ENCODE results near the gene SLC44A1.

The SLC44A1 gene

DNA sequence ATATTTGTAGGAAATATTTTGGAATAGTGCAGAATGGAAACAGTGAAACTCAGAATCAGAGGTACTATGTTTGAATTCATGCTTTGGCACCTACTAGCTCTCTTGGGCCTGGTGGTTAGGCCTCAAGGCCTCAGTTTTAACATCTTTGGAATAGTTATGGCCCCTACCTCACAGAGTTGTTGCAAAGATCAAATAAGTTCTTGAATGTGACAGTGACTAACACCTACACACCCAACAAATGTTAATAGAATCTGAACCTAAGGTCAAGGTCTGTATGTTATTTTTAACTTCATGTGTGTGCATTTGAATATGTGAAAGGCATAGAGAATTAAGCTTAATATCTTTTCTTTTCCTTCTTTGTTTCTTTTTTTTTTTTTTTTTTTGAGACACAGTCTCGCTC lies 87.3 kb downstream of the SLC44A1 start:
- no peak overlapping the region for H3K27ac ChIP-seq (replicated peaks; ENCODE audit: low read length)
- H3K14ac ChIP-seq (ENCODE audit: low read length) = no peak overlapping the region
- no peak overlapping the region for H3K23ac ChIP-seq (ENCODE audit: low read depth, low read length, poor library complexity)
- H3K4me2 ChIP-seq (ENCODE audit: insufficient read depth, low read length, poor library complexity, severe bottlenecking) = no peak overlapping the region
- no peaks in the 10 kb centered on the region for H3K9me3 ChIP-seq (replicated peaks in 1 of 2; ENCODE audit: control insufficient read depth in 2 of 2, insufficient read depth in 1 of 2, low read depth in 1 of 2, low read length in 2 of 2)
- peaks cover 0 to 2% of the 10 kb centered on the region in 2 donors for H3K36me3 ChIP-seq (replicated peaks in 1 of 2; ENCODE audit: control insufficient read depth in 2 of 2, insufficient read depth in 2 of 2, low read length in 2 of 2)
- no peak overlapping the region for H4K91ac ChIP-seq (ENCODE audit: low read depth, low read length, poor library complexity)
- no peak overlapping the region for H2AK5ac ChIP-seq (ENCODE audit: low read depth, low read length)
- H2BK5ac ChIP-seq (ENCODE audit: low read length) = no peak overlapping the region
- no peak overlapping the region for H2AFZ ChIP-seq (ENCODE audit: low read length)
- H3K9ac ChIP-seq (ENCODE audit: low read depth, low read length, poor library complexity) = no peak overlapping the region
- no peak overlapping the region for H2BK15ac ChIP-seq (ENCODE audit: low read length)
- no peak overlapping the region for H2BK120ac ChIP-seq (ENCODE audit: low read depth, low read length)
- H3K4me1 ChIP-seq (ENCODE audit: control insufficient read depth in 2 of 2, insufficient read depth in 1 of 2, low read depth in 1 of 2, low read length in 2 of 2) = no peaks in the 10 kb centered on the region
- H4K8ac ChIP-seq (ENCODE audit: low read depth, low read length) = no peak overlapping the region
- no peak overlapping the region for H3K4me3 ChIP-seq (ENCODE audit: low read length in 2 of 2)
- WGBS, 2 donors (ENCODE audit: extremely low coverage in 2 of 2, insufficient read length in 2 of 2, insufficient replicate concordance in 1 of 2) = no CpG with 5 or more reads among the region's 1 CpG
- no peaks in the 10 kb centered on the region for H3K79me1 ChIP-seq (ENCODE audit: low read depth, low read length)
- no peak overlapping the region for H3K4ac ChIP-seq (ENCODE audit: low read length)
- H3K27me3 ChIP-seq (ENCODE audit: control insufficient read depth in 3 of 3, insufficient read depth in 3 of 3, low read depth in 1 of 3, low read length in 3 of 3) = no peaks in the 10 kb centered on the region
- H2BK12ac ChIP-seq (ENCODE audit: low read length) = no peak overlapping the region
- no peak overlapping the region for H3K18ac ChIP-seq (ENCODE audit: low read length)
- no peak for DNase-seq (ENCODE audit: low spot score)

DNA sequence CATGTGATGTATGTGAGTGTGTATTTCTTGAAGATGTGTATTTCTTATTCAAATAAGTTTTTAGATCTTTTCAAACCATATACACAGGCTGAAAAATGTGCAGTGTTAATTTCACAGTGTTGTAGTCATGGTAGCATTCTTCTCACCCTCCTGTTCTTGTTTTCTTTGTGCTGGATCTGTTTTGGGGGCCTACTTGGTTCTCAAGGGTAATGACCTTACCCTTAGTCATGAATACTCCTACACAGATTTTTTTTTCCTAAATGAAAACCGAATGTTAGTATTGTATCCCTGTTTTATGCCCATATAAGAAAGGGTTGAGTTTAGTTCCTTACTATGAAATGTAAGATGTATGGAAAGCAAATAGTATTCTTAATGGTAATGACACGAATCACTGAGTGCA lies 88.0 kb downstream of the SLC44A1 start:
- H3K4me1 ChIP-seq (ENCODE audit: control insufficient read depth in 2 of 2, insufficient read depth in 1 of 2, low read depth in 1 of 2, low read length in 2 of 2) = no peaks in the 10 kb centered on the region
- no peak overlapping the region for H3K4me2 ChIP-seq (ENCODE audit: insufficient read depth, low read length, poor library complexity, severe bottlenecking)
- no peak overlapping the region for H2BK12ac ChIP-seq (ENCODE audit: low read length)
- H4K8ac ChIP-seq (ENCODE audit: low read depth, low read length) = no peak overlapping the region
- no peak overlapping the region for H3K27ac ChIP-seq (replicated peaks; ENCODE audit: low read length)
- DNase-seq (ENCODE audit: low spot score) = no peak
- H3K9ac ChIP-seq (ENCODE audit: low read depth, low read length, poor library complexity) = no peak overlapping the region
- H3K4ac ChIP-seq (ENCODE audit: low read length) = no peak overlapping the region
- peaks cover 0 to 2% of the 10 kb centered on the region in 2 donors for H3K36me3 ChIP-seq (replicated peaks in 1 of 2; ENCODE audit: control insufficient read depth in 2 of 2, insufficient read depth in 2 of 2, low read length in 2 of 2)
- no peak overlapping the region for H2BK5ac ChIP-seq (ENCODE audit: low read length)
- no peak overlapping the region for H3K4me3 ChIP-seq (ENCODE audit: low read length in 2 of 2)
- H3K23ac ChIP-seq (ENCODE audit: low read depth, low read length, poor library complexity) = no peak overlapping the region
- H2BK15ac ChIP-seq (ENCODE audit: low read length) = no peak overlapping the region
- no peaks in the 10 kb centered on the region for H3K27me3 ChIP-seq (ENCODE audit: control insufficient read depth in 3 of 3, insufficient read depth in 3 of 3, low read depth in 1 of 3, low read length in 3 of 3)
- H3K14ac ChIP-seq (ENCODE audit: low read length) = no peak overlapping the region
- H2AK5ac ChIP-seq (ENCODE audit: low read depth, low read length) = no peak overlapping the region
- no CpG with 5 or more reads among the region's 2 CpGs for WGBS, 2 donors (ENCODE audit: extremely low coverage in 2 of 2, insufficient read length in 2 of 2, insufficient replicate concordance in 1 of 2)
- no peak overlapping the region for H2BK120ac ChIP-seq (ENCODE audit: low read depth, low read length)
- no peak overlapping the region for H3K18ac ChIP-seq (ENCODE audit: low read length)
- H3K9me3 ChIP-seq (replicated peaks in 1 of 2; ENCODE audit: control insufficient read depth in 2 of 2, insufficient read depth in 1 of 2, low read depth in 1 of 2, low read length in 2 of 2) = no peaks in the 10 kb centered on the region
- H4K91ac ChIP-seq (ENCODE audit: low read depth, low read length, poor library complexity) = no peak overlapping the region
- H3K79me1 ChIP-seq (ENCODE audit: low read depth, low read length) = no peaks in the 10 kb centered on the region
- no peak overlapping the region for H2AFZ ChIP-seq (ENCODE audit: low read length)

- H4K91ac ChIP-seq (ENCODE audit: low read depth, low read length, poor library complexity) = no peak overlapping the region
- no peak overlapping the region for H2BK120ac ChIP-seq (ENCODE audit: low read depth, low read length)
- no peaks in the 10 kb centered on the region for H3K79me1 ChIP-seq (ENCODE audit: low read depth, low read length)
- H2BK12ac ChIP-seq (ENCODE audit: low read length) = no peak overlapping the region
- H2BK15ac ChIP-seq (ENCODE audit: low read length) = no peak overlapping the region
- H3K9ac ChIP-seq (ENCODE audit: low read depth, low read length, poor library complexity) = no peak overlapping the region
- DNase-seq (ENCODE audit: low spot score) = no peak
- WGBS, 2 donors (ENCODE audit: extremely low coverage in 2 of 2, insufficient read length in 2 of 2, insufficient replicate concordance in 1 of 2) = no CpG with 5 or more reads among the region's 1 CpG
- no peaks in the 10 kb centered on the region for H3K9me3 ChIP-seq (replicated peaks in 1 of 2; ENCODE audit: control insufficient read depth in 2 of 2, insufficient read depth in 1 of 2, low read depth in 1 of 2, low read length in 2 of 2)
- no peak overlapping the region for H2BK5ac ChIP-seq (ENCODE audit: low read length)
- H4K8ac ChIP-seq (ENCODE audit: low read depth, low read length) = no peak overlapping the region
- H2AFZ ChIP-seq (ENCODE audit: low read length) = no peak overlapping the region
- no peak overlapping the region for H2AK5ac ChIP-seq (ENCODE audit: low read depth, low read length)
- H3K23ac ChIP-seq (ENCODE audit: low read depth, low read length, poor library complexity) = no peak overlapping the region
- no peak overlapping the region for H3K4me2 ChIP-seq (ENCODE audit: insufficient read depth, low read length, poor library complexity, severe bottlenecking)
- no peak overlapping the region for H3K27ac ChIP-seq (replicated peaks; ENCODE audit: low read length)
- no peak overlapping the region for H3K18ac ChIP-seq (ENCODE audit: low read length)
- no peaks in the 10 kb centered on the region for H3K27me3 ChIP-seq (ENCODE audit: control insufficient read depth in 3 of 3, insufficient read depth in 3 of 3, low read depth in 1 of 3, low read length in 3 of 3)
- peaks cover 0 to 2% of the 10 kb centered on the region in 2 donors for H3K36me3 ChIP-seq (replicated peaks in 1 of 2; ENCODE audit: control insufficient read depth in 2 of 2, insufficient read depth in 2 of 2, low read length in 2 of 2)
- no peaks in the 10 kb centered on the region for H3K4me1 ChIP-seq (ENCODE audit: control insufficient read depth in 2 of 2, insufficient read depth in 1 of 2, low read depth in 1 of 2, low read length in 2 of 2)
- H3K4me3 ChIP-seq (ENCODE audit: low read length in 2 of 2) = no peak overlapping the region
- H3K4ac ChIP-seq (ENCODE audit: low read length) = no peak overlapping the region
- H3K14ac ChIP-seq (ENCODE audit: low read length) = no peak overlapping the region
Measured at GRCh38 chr9:105333076-105333475, 88.6 kb downstream of the SLC44A1 start.

- H3K27me3 ChIP-seq (ENCODE audit: control insufficient read depth in 3 of 3, insufficient read depth in 3 of 3, low read depth in 1 of 3, low read length in 3 of 3) = no peaks in the 10 kb centered on the region
- no peak overlapping the region for H2BK5ac ChIP-seq (ENCODE audit: low read length)
- H3K14ac ChIP-seq (ENCODE audit: low read length) = no peak overlapping the region
- no peak overlapping the region for H2BK15ac ChIP-seq (ENCODE audit: low read length)
- H3K36me3 ChIP-seq (replicated peaks in 1 of 2; ENCODE audit: control insufficient read depth in 2 of 2, insufficient read depth in 2 of 2, low read length in 2 of 2) = peaks cover 0 to 2% of the 10 kb centered on the region in 2 donors
- H3K4me2 ChIP-seq (ENCODE audit: insufficient read depth, low read length, poor library complexity, severe bottlenecking) = no peak overlapping the region
- H2BK120ac ChIP-seq (ENCODE audit: low read depth, low read length) = no peak overlapping the region
- no peak overlapping the region for H2AK5ac ChIP-seq (ENCODE audit: low read depth, low read length)
- no peak overlapping the region for H3K9ac ChIP-seq (ENCODE audit: low read depth, low read length, poor library complexity)
- no peak overlapping the region for H3K18ac ChIP-seq (ENCODE audit: low read length)
- no peak overlapping the region for H3K4ac ChIP-seq (ENCODE audit: low read length)
- H3K4me3 ChIP-seq (ENCODE audit: low read length in 2 of 2) = no peak overlapping the region
- no peak overlapping the region for H4K8ac ChIP-seq (ENCODE audit: low read depth, low read length)
- H2AFZ ChIP-seq (ENCODE audit: low read length) = no peak overlapping the region
- no peak overlapping the region for H4K91ac ChIP-seq (ENCODE audit: low read depth, low read length, poor library complexity)
- no peak overlapping the region for H2BK12ac ChIP-seq (ENCODE audit: low read length)
- H3K79me1 ChIP-seq (ENCODE audit: low read depth, low read length) = no peaks in the 10 kb centered on the region
- H3K4me1 ChIP-seq (ENCODE audit: control insufficient read depth in 2 of 2, insufficient read depth in 1 of 2, low read depth in 1 of 2, low read length in 2 of 2) = no peaks in the 10 kb centered on the region
- no peak for DNase-seq (ENCODE audit: low spot score)
- WGBS, 2 donors (ENCODE audit: extremely low coverage in 2 of 2, insufficient read length in 2 of 2, insufficient replicate concordance in 1 of 2) = no CpG with 5 or more reads among the region's 1 CpG
- no peak overlapping the region for H3K23ac ChIP-seq (ENCODE audit: low read depth, low read length, poor library complexity)
- H3K9me3 ChIP-seq (replicated peaks in 1 of 2; ENCODE audit: control insufficient read depth in 2 of 2, insufficient read depth in 1 of 2, low read depth in 1 of 2, low read length in 2 of 2) = no peaks in the 10 kb centered on the region
- H3K27ac ChIP-seq (replicated peaks; ENCODE audit: low read length) = no peak overlapping the region
Measured at GRCh38 chr9:105333811-105334210, 89.4 kb downstream of the SLC44A1 start.
